HTERT RPE-1 (cell line): ENCODE measurements around the gene ELFN2.
"Not testable (repeated sequence)": the region's sequence is repeated elsewhere in the genome, so short reads cannot be mapped to it uniquely, and the experiment has no call there.

Source experiments
- in situ Hi-C: fragments of 300-500 bp; cut with MboI; formaldehyde crosslinking; loops from 4 replicates; pipeline ENCODE4 v1.14.3; 2020; ENCODE audit warnings: low sequenced_read_pairs

The ELFN2 gene

GRCh38 chr22:37427135-37427710 lies at the start of gene ELFN2:
TSS of gene ELFN2 (minus strand) at chr22:37427479. CDS start at chr22:37375534, 51,945 bp downstream.
- in situ Hi-C loops, result no loop called here

- in situ Hi-C loops, result no loop called here
Measured at GRCh38 chr22:37476389-37477329, 49.4 kb upstream of the ELFN2 start.

- in situ Hi-C loops, result no loop called here
Measured at GRCh38 chr22:37474447-37475090, 47.3 kb upstream of the ELFN2 start.

GRCh38 chr22:37473437-37473946 lies 46.2 kb upstream of the ELFN2 start:
- in situ Hi-C loops, result no loop called here

GRCh38 chr22:37472418-37473006 lies 45.2 kb upstream of the ELFN2 start:
- in situ Hi-C loops, result no loop called here

GRCh38 chr22:37471727-37472417 lies 44.6 kb upstream of the ELFN2 start:
- in situ Hi-C loops, result no loop called here

- in situ Hi-C loops, result no loop called here
Measured at GRCh38 chr22:37470087-37470445, 42.8 kb upstream of the ELFN2 start.

GRCh38 chr22:37469416-37470086 lies 42.3 kb upstream of the ELFN2 start:
- in situ Hi-C loops, result no loop called here

- in situ Hi-C loops, result not testable (repeated sequence)
Measured at GRCh38 chr22:37468201-37468695, 41.0 kb upstream of the ELFN2 start.

GRCh38 chr22:37467391-37467955 lies 40.2 kb upstream of the ELFN2 start:
- in situ Hi-C loops, result no loop called here

GRCh38 chr22:37464181-37464580 lies 36.9 kb upstream of the ELFN2 start:
- in situ Hi-C loops, result no loop called here

GRCh38 chr22:37462983-37463382 lies 35.7 kb upstream of the ELFN2 start:
- in situ Hi-C loops, result no loop called here

- in situ Hi-C loops, result no loop called here
Measured at GRCh38 chr22:37462436-37462835, 35.2 kb upstream of the ELFN2 start.

GRCh38 chr22:37461961-37462360 lies 34.7 kb upstream of the ELFN2 start:
- in situ Hi-C loops, result no loop called here

- in situ Hi-C loops, result no loop called here
Measured at GRCh38 chr22:37460684-37461083, 33.4 kb upstream of the ELFN2 start.

GRCh38 chr22:37459206-37459605 lies 31.9 kb upstream of the ELFN2 start:
- in situ Hi-C loops, result no loop called here

- in situ Hi-C loops, result no loop called here
Measured at GRCh38 chr22:37457093-37457893, 30.0 kb upstream of the ELFN2 start.

GRCh38 chr22:37456346-37456745 lies 29.1 kb upstream of the ELFN2 start:
- in situ Hi-C loops, result no loop called here

- in situ Hi-C loops, result no loop called here
Measured at GRCh38 chr22:37455896-37456295, 28.6 kb upstream of the ELFN2 start.
